Measurements from ENCODE around the gene PRPH.
A peak's percentile ranks its signal among the peaks of the same experiment; 100 is the strongest.
"Not testable (repeated sequence)": the region's sequence is repeated elsewhere in the genome, so short reads cannot be mapped to it uniquely, and the experiment has no call there.

PRPH gene

GRCh38 chr12:49327368-49327767 is 32.4 kb downstream of the PRPH start:
- Histone ChIP-seq H3K27me3 (ENCODE audit: control insufficient read depth, insufficient read depth, low read length) (peaks cover 7% of the 10 kb centered on the region), H3K4me3 (ENCODE audit: low read depth, low read length) (no peak overlapping the region), H3K4me1 (ENCODE audit: control insufficient read depth, insufficient read depth, low read length) (peaks cover 5% of the 10 kb centered on the region; the same call in 1 of the 2 replicates), H3K9ac (ENCODE audit: low read depth, low read length) (no peak overlapping the region), H3K36me3 (ENCODE audit: control insufficient read depth, insufficient read depth, low read length) (peaks cover 59% of the 10 kb centered on the region), H3K9me3 (ENCODE audit: control insufficient read depth, insufficient read depth, low read length) (no peaks in the 10 kb centered on the region), H3K27ac (ENCODE audit: low read depth, low read length) (no peak overlapping the region)

DNA sequence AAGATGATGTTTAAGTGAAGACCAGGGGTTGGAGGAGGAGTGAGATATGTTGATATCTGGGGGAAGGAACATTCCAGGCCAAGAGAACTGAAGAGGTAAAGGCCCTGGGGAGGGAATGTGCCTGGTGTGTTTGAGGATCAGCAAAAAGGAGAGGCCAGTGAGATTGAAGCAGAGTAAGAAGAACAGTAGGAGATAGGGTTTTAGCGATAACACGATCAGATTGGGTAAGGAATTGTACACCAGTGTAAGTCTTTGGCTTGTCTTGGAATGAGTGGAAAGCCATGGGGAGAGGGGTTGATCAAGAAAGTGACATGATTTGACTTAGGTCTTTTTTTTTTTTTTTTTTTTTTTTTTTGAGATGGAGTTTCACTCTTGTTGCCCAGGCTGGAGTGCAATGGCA is 32.9 kb downstream of the PRPH start:
- no peak overlapping the region for H3K27ac ChIP-seq (ENCODE audit: low read depth, low read length)
- no peaks in the 10 kb centered on the region for H3K9me3 ChIP-seq (ENCODE audit: control insufficient read depth, insufficient read depth, low read length)
- H3K27me3 ChIP-seq (ENCODE audit: control insufficient read depth, insufficient read depth, low read length) = peaks cover 12% of the 10 kb centered on the region
- peaks cover 59% of the 10 kb centered on the region for H3K36me3 ChIP-seq (ENCODE audit: control insufficient read depth, insufficient read depth, low read length)
- H3K4me3 ChIP-seq (ENCODE audit: low read depth, low read length) = no peak overlapping the region
- H3K9ac ChIP-seq (ENCODE audit: low read depth, low read length) = no peak overlapping the region
- peaks cover 8% of the 10 kb centered on the region; the same call in 1 of the 2 replicates for H3K4me1 ChIP-seq (ENCODE audit: control insufficient read depth, insufficient read depth, low read length)

GRCh38 chr12:49328816-49329215 is 33.9 kb downstream of the PRPH start:
- Histone ChIP-seq H3K9me3 (ENCODE audit: control insufficient read depth, insufficient read depth, low read length) (no peaks in the 10 kb centered on the region), H3K27me3 (ENCODE audit: control insufficient read depth, insufficient read depth, low read length) (peaks cover 22% of the 10 kb centered on the region), H3K36me3 (ENCODE audit: control insufficient read depth, insufficient read depth, low read length) (peaks cover 59% of the 10 kb centered on the region), H3K4me1 (ENCODE audit: control insufficient read depth, insufficient read depth, low read length) (peaks cover 6% of the 10 kb centered on the region; the same call in 1 of the 2 replicates), H3K9ac (ENCODE audit: low read depth, low read length) (no peak overlapping the region), H3K4me3 (ENCODE audit: low read depth, low read length) (no peak overlapping the region), H3K27ac (ENCODE audit: low read depth, low read length) (no peak overlapping the region)

DNA sequence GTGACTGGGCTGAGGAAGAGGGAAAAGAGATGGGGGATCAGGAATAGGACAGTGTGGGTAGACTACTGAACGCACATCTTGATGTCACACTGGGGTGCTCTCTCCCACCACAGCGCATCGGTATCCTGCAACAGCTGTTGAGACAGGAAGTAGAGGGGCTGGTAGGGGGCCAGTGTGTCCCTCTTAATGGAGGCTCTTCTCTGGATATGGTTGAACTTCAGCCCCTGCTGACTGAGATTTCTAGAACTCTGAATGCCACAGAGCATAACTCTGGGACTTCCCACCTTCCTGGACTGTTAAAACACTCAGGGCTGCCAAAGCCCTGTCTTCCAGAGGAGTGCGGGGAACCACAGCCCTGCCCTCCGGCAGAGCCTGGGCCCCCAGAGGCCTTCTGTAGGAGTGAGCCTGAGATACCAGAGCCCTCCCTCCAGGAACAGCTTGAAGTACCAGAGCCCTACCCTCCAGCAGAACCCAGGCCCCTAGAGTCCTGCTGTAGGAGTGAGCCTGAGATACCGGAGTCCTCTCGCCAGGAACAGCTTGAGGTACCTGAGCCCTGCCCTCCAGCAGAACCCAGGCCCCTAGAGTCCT is 35.2 kb downstream of the PRPH start:
- Histone ChIP-seq H3K4me1 (ENCODE audit: control insufficient read depth, insufficient read depth, low read length) (peaks cover 4% of the 10 kb centered on the region; the same call in 1 of the 2 replicates), H3K27ac (ENCODE audit: low read depth, low read length) (no peak overlapping the region), H3K4me3 (ENCODE audit: low read depth, low read length) (no peak overlapping the region), H3K27me3 (ENCODE audit: control insufficient read depth, insufficient read depth, low read length) (peaks cover 35% of the 10 kb centered on the region), H3K9ac (ENCODE audit: low read depth, low read length) (no peak overlapping the region), H3K9me3 (ENCODE audit: control insufficient read depth, insufficient read depth, low read length) (no peaks in the 10 kb centered on the region), H3K36me3 (ENCODE audit: control insufficient read depth, insufficient read depth, low read length) (peaks cover 56% of the 10 kb centered on the region)

GRCh38 chr12:49330631-49331379 is 35.9 kb downstream of the PRPH start:
- peaks cover 4% of the 10 kb centered on the region; the same call in 1 of the 2 replicates for H3K4me1 ChIP-seq (ENCODE audit: control insufficient read depth, insufficient read depth, low read length)
- H3K9ac ChIP-seq (ENCODE audit: low read depth, low read length) = no peak overlapping the region
- H3K9me3 ChIP-seq (ENCODE audit: control insufficient read depth, insufficient read depth, low read length) = no peaks in the 10 kb centered on the region
- H3K4me3 ChIP-seq (ENCODE audit: low read depth, low read length) = no peak overlapping the region
- H3K27ac ChIP-seq (ENCODE audit: low read depth, low read length) = no peak overlapping the region
- peaks cover 50% of the 10 kb centered on the region for H3K36me3 ChIP-seq (ENCODE audit: control insufficient read depth, insufficient read depth, low read length)
- peaks cover 42% of the 10 kb centered on the region for H3K27me3 ChIP-seq (ENCODE audit: control insufficient read depth, insufficient read depth, low read length)

DNA sequence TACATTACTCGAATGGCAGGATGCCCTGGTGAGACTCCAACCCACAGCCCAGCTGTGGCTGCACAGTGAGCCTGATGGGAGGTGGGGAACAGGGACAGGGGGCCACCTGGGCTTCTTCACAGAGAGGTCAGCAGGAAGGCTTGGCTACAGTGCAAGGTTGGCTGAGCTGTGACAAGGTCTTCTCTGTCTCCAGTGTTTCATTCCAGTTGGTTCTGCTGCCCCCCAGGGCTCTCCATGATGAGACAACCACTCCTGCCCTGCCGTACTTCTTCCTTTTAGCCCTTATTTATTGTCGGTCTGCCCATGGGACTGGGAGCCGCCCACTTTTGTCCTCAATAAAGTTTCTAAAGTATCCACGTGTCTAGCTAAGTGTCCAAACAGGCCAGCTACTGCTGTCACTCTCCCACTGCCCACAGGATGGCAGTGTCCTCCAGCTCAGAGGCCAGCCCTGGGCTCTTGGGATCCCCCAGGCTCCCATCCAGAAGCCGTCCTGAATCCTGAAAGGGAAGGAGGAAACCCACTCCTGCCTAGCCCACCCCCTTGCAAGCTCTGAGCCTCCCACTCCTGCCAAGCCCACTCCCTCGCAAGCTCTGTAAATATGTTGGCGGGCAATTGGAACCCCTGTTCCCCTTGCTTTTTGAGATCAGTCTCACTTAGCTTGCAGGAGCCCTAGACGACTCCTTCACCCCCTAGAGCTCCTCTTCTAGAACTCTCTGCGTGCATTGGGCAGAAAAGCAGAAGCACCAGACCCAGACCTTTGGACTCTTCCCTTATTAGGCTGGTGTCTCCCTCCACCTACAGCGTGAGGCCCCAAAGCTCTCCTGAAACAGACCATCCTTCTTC is 36.7 kb downstream of the PRPH start:
- H3K9ac ChIP-seq (ENCODE audit: low read depth, low read length) = no peak overlapping the region
- peaks cover 42% of the 10 kb centered on the region for H3K36me3 ChIP-seq (ENCODE audit: control insufficient read depth, insufficient read depth, low read length)
- H3K9me3 ChIP-seq (ENCODE audit: control insufficient read depth, insufficient read depth, low read length) = no peaks in the 10 kb centered on the region
- peaks cover 4% of the 10 kb centered on the region; the same call in 1 of the 2 replicates for H3K4me1 ChIP-seq (ENCODE audit: control insufficient read depth, insufficient read depth, low read length)
- no peak overlapping the region for H3K4me3 ChIP-seq (ENCODE audit: low read depth, low read length)
- H3K27ac ChIP-seq (ENCODE audit: low read depth, low read length) = no peak overlapping the region
- peaks cover 50% of the 10 kb centered on the region for H3K27me3 ChIP-seq (ENCODE audit: control insufficient read depth, insufficient read depth, low read length)

DNA sequence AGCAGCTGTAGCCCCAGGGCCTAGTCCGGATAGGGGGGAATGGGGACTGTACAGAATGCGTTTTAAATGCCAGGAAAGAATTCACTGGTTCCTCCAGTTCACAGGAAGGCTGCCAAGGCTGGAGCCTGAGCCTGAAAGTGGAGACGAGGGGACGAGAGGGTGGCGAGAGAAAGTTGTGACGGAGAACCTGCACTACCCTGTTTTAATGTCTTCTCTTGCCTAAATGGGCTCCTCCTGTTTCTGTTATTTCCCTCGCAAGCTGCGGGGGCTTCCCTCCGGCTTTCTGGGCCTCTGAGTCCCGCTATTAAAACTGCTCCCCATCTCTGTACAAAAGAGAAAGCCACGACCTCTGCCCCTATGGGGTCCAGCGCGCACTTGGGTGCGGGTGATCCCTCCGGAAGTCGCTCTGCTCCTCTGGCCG is 37.5 kb downstream of the PRPH start:
- H3K36me3 ChIP-seq (ENCODE audit: control insufficient read depth, insufficient read depth, low read length) = peaks cover 33% of the 10 kb centered on the region

GRCh38 chr12:49332891-49333371 is 38.0 kb downstream of the PRPH start:
- H3K4me1 ChIP-seq (ENCODE audit: control insufficient read depth, insufficient read depth, low read length) = peaks cover 12% of the 10 kb centered on the region
- no peak overlapping the region for H3K9ac ChIP-seq (ENCODE audit: low read depth, low read length)
- H3K27ac ChIP-seq (ENCODE audit: low read depth, low read length) = no peak overlapping the region
- H3K36me3 ChIP-seq (ENCODE audit: control insufficient read depth, insufficient read depth, low read length) = peaks cover 29% of the 10 kb centered on the region
- H3K4me3 ChIP-seq (ENCODE audit: low read depth, low read length) = peak overlapping the region; percentile 57
- H3K27me3 ChIP-seq (ENCODE audit: control insufficient read depth, insufficient read depth, low read length) = peaks cover 63% of the 10 kb centered on the region
- H3K9me3 ChIP-seq (ENCODE audit: control insufficient read depth, insufficient read depth, low read length) = no peaks in the 10 kb centered on the region

More for the DNA sequence above, 37.5 kb downstream of the PRPH start:
- H3K4me1 ChIP-seq (ENCODE audit: control insufficient read depth, insufficient read depth, low read length) = peaks cover 7% of the 10 kb centered on the region
- no peak overlapping the region for H3K9ac ChIP-seq (ENCODE audit: low read depth, low read length)
- H3K27ac ChIP-seq (ENCODE audit: low read depth, low read length) = no peak overlapping the region
- H3K9me3 ChIP-seq (ENCODE audit: control insufficient read depth, insufficient read depth, low read length) = no peaks in the 10 kb centered on the region
- peak overlapping the region; percentile 57; the same call in 1 of the 2 replicates for H3K4me3 ChIP-seq (ENCODE audit: low read depth, low read length)
- H3K27me3 ChIP-seq (ENCODE audit: control insufficient read depth, insufficient read depth, low read length) = peaks cover 58% of the 10 kb centered on the region

GRCh38 chr12:49333778-49334177 is 38.8 kb downstream of the PRPH start:
- peaks cover 71% of the 10 kb centered on the region for H3K27me3 ChIP-seq (ENCODE audit: control insufficient read depth, insufficient read depth, low read length)
- not testable (repeated sequence) for H3K4me3 ChIP-seq (ENCODE audit: low read depth, low read length); H3K9me3 ChIP-seq (ENCODE audit: control insufficient read depth, insufficient read depth, low read length); H3K9ac ChIP-seq (ENCODE audit: low read depth, low read length); H3K27ac ChIP-seq (ENCODE audit: low read depth, low read length)
- H3K36me3 ChIP-seq (ENCODE audit: control insufficient read depth, insufficient read depth, low read length) = peaks cover 27% of the 10 kb centered on the region
- peaks cover 20% of the 10 kb centered on the region for H3K4me1 ChIP-seq (ENCODE audit: control insufficient read depth, insufficient read depth, low read length)

GRCh38 chr12:49334226-49334625 is 39.3 kb downstream of the PRPH start:
- peaks cover 76% of the 10 kb centered on the region for H3K27me3 ChIP-seq (ENCODE audit: control insufficient read depth, insufficient read depth, low read length)

More at GRCh38 chr12:49334226-49334625, 39.3 kb downstream of the PRPH start:
- Histone ChIP-seq H3K27ac (ENCODE audit: low read depth, low read length) (no peak overlapping the region), H3K9me3 (ENCODE audit: control insufficient read depth, insufficient read depth, low read length) (no peaks in the 10 kb centered on the region), H3K4me1 (ENCODE audit: control insufficient read depth, insufficient read depth, low read length) (peaks cover 25% of the 10 kb centered on the region), H3K4me3 (ENCODE audit: low read depth, low read length) (no peak overlapping the region), H3K36me3 (ENCODE audit: control insufficient read depth, insufficient read depth, low read length) (peaks cover 23% of the 10 kb centered on the region), H3K9ac (ENCODE audit: low read depth, low read length) (no peak overlapping the region)

Data from HUES48 (cell line).